ENCODE measurements around the gene MUC21. TPM values are rescaled to one million over a fixed set of nuclear protein-coding genes. Genes with fewer than 3 reads are reported as not detected.

MUC21 gene
- total and polyA plus RNA-seq, 2 donors (not counting 3 experiments of a cell fraction or from before 2014, with no cell fraction given) = not detected

DNA sequence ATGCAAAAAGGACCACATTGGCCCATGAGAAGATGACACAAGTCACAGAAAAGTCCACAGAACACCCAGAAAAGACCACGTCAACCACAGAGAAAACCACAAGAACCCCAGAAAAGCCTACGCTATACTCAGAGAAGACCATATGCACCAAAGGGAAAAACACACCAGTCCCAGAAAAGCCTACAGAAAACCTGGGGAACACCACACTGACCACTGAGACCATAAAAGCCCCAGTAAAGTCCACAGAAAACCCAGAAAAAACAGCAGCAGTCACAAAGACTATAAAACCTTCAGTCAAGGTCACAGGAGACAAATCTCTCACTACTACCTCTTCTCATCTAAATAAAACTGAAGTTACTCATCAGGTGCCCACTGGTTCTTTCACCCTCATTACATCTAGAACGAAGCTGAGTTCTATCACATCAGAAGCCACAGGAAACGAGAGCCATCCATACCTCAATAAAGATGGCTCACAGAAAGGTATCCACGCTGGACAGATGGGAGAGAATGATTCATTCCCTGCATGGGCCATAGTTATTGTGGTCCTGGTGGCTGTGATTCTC lies 31.5 kb upstream of the MUC21 start:
- POLR2A ChIA-PET = no interaction called here
- dilution Hi-C loops (cut with MboI; ENCODE audit: extremely low pct_ligation_motif_present, low sequenced_read_pairs) = no loop called here
- H3K27me3 ChIP-seq (ENCODE audit: control insufficient read depth in 2 of 2, insufficient read depth in 2 of 2, low read length in 2 of 2) = peaks cover 41 to 43% of the 10 kb centered on the region in 2 experiments

More for the DNA sequence above, 31.5 kb upstream of the MUC21 start:
- Histone ChIP-seq H3K9ac (replicated peaks; ENCODE audit: extremely low read depth, insufficient read depth, low read length) (no peak overlapping the region), H3K9me1 (replicated peaks; ENCODE audit: control insufficient read depth, extremely low read depth, insufficient read depth, low read length) (no peaks in the 10 kb centered on the region), H3K4me2 (ENCODE audit: insufficient read depth, low read length) (no peak overlapping the region), H3K9me3 (replicated peaks; ENCODE audit: control insufficient read depth, insufficient read depth, low read length) (no peaks in the 10 kb centered on the region), H3K4me1 (ENCODE audit: control insufficient read depth, extremely low read depth, insufficient read depth, low read length) (peaks cover 5% of the 10 kb centered on the region), H3K4me3 (replicated peaks in 1 of 3; ENCODE audit: insufficient read depth in 1 of 3, low read depth in 1 of 3, low read length in 3 of 3) (no peak overlapping the region), H2AFZ (ENCODE audit: low read depth, low read length) (no peak overlapping the region), H4K20me1 (replicated peaks; ENCODE audit: control insufficient read depth, extremely low read depth, insufficient read depth, low read length) (no peaks in the 10 kb centered on the region), H3K79me2 (ENCODE audit: control insufficient read depth, insufficient read depth, low read length) (no peaks in the 10 kb centered on the region), H3K36me3 (ENCODE audit: control insufficient read depth in 2 of 2, extremely low read depth in 1 of 2, insufficient read depth in 2 of 2, low read length in 2 of 2) (no peaks in the 10 kb centered on the region), H3K27ac (ENCODE audit: insufficient read depth, low read depth, low read length) (no peak overlapping the region)
- CTCF ChIA-PET = no interaction called here
- intact Hi-C loops (cut with micrococcal nuclease) = no loop called here
- no TSS peak for BruUV-seq (replicated peaks)
- DNase-seq (ENCODE audit: low read depth, low spot score) (no peak), FAIRE-seq (no peak)
- TF ChIP-seq FOS (IDR thresholded peaks at IDR 0.05; ENCODE audit: borderline replicate concordance, insufficient read depth, low read length) = no peak
- TF ChIP-seq, protein P1, sequence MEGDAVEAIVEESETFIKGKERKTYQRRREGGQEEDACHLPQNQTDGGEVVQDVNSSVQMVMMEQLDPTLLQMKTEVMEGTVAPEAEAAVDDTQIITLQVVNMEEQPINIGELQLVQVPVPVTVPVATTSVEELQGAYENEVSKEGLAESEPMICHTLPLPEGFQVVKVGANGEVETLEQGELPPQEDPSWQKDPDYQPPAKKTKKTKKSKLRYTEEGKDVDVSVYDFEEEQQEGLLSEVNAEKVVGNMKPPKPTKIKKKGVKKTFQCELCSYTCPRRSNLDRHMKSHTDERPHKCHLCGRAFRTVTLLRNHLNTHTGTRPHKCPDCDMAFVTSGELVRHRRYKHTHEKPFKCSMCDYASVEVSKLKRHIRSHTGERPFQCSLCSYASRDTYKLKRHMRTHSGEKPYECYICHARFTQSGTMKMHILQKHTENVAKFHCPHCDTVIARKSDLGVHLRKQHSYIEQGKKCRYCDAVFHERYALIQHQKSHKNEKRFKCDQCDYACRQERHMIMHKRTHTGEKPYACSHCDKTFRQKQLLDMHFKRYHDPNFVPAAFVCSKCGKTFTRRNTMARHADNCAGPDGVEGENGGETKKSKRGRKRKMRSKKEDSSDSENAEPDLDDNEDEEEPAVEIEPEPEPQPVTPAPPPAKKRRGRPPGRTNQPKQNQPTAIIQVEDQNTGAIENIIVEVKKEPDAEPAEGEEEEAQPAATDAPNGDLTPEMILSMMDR (IDR thresholded peaks at IDR 0.05; ENCODE audit: extremely low read depth in 1 of 2, insufficient read depth in 1 of 2, low read depth in 1 of 2, low read length in 2 of 2) = no peak
- no peak for TF ChIP-seq POLR2AphosphoS5 (IDR thresholded peaks at IDR 0.05; ENCODE audit: insufficient read depth, low read depth, low read length)

Data from endothelial cell of umbilical vein (primary cell).